ENCODE data around the gene NPFFR2.

- TF ChIP-seq ATF6 (CRISPR knock-in tag; IDR thresholded peaks at IDR 0.05) = no peak
- no peak for TF ChIP-seq DLX4 (CRISPR knock-in tag; IDR thresholded peaks at IDR 0.05)
- no peak for TF ChIP-seq RAD21 (CRISPR knock-in tag; conservative IDR thresholded peaks at IDR 0.05 in 1 of 2, IDR thresholded peaks at IDR 0.05 in 1 of 2)
- TF ChIP-seq CTCF (IDR thresholded peaks at IDR 0.05 in 2 of 3, conservative IDR thresholded peaks at IDR 0.05 in 1 of 3; ENCODE audit: insufficient read depth in 2 of 3, low read depth in 1 of 3, low read length in 3 of 3) = no peak
- no peak for TF ChIP-seq TAF1 (IDR thresholded peaks at IDR 0.05; ENCODE audit: control insufficient read depth, extremely low read depth, insufficient read depth, low read length, severe bottlenecking)
- no peak for TF ChIP-seq ZFX (CRISPR knock-in tag; IDR thresholded peaks at IDR 0.05)
- no peak for TF ChIP-seq ZNF707 (CRISPR knock-in tag; conservative IDR thresholded peaks at IDR 0.05)
- no peak for TF ChIP-seq SMAD1 (IDR thresholded peaks at IDR 0.05; ENCODE audit: low read depth, low read length, partially characterized antibody)
- TF ChIP-seq CHD1 (IDR thresholded peaks at IDR 0.05; ENCODE audit: low read length) = no peak
- TF ChIP-seq PHF8 (IDR thresholded peaks at IDR 0.05; ENCODE audit: borderline replicate concordance, low read length) = no peak
- no peak for TF ChIP-seq SPI1 (IDR thresholded peaks at IDR 0.05; ENCODE audit: borderline replicate concordance, low read depth, low read length)
- no peak for TF ChIP-seq CREB1 (IDR thresholded peaks at IDR 0.05)
- no peak for TF ChIP-seq CREB1 (CRISPR knock-in tag; IDR thresholded peaks at IDR 0.05)
- TF ChIP-seq ZNF699 (CRISPR knock-in tag; IDR thresholded peaks at IDR 0.05; ENCODE audit: insufficient replicate concordance) = no peak
Measured at GRCh38 chr4:72109959-72110497, 78.2 kb downstream of the NPFFR2 start.
